H1 (cell line): Measurements from ENCODE around the gene GREB1.

Source experiments
- CHD1 ChIP-seq: IDR thresholded peaks from 2 replicates; pipeline ENCODE4 v1.6.1; 2012; ENCODE audit warnings: low read depth, low read length, improper control_type of control experiment
- CREB1 ChIP-seq: IDR thresholded peaks from 2 replicates; pipeline ENCODE4 v1.6.1; 2012; ENCODE audit warnings: inconsistent platforms
- CTCF ChIP-seq, 3 experiments: IDR thresholded peaks; 1 replicate in 2 of 3; 2 replicates in 1 of 3; pipeline versions ENCODE4 v1.5.1 to v1.6.1; 2011; ENCODE audit warnings: low read length in 3 of 3, mild to moderate bottlenecking in 3 of 3, inconsistent platforms in 2 of 3, low read depth in 1 of 3, moderate library complexity in 1 of 3; ENCODE audit not compliant: insufficient read depth in 1 of 3; ENCODE audit errors: control extremely low read depth in 1 of 3
- EZH2 ChIP-seq: fragments of 200-600 bp; sonication (generic); IDR thresholded peaks from 2 replicates; pipeline ENCODE4 v1.7.1; 2012; ENCODE audit warnings: low read depth, mild to moderate bottlenecking, moderate library complexity, low read length, inconsistent platforms; ENCODE audit not compliant: severe bottlenecking
- GABPA ChIP-seq: IDR thresholded peaks from 2 replicates; pipeline ENCODE4 v1.6.1; 2011; ENCODE audit warnings: mild to moderate bottlenecking, low read length, moderate library complexity, borderline replicate concordance; ENCODE audit not compliant: insufficient read depth
- RAD21 ChIP-seq, 2 experiments: IDR thresholded peaks in 1 of 2; conservative IDR thresholded peaks in 1 of 2; 2 replicates each; pipeline ENCODE4 v1.6.1; 2011; ENCODE audit warnings: low read depth in 2 of 2, low read length in 2 of 2, improper control_type of control experiment in 1 of 2, inconsistent platforms in 1 of 2, mild to moderate bottlenecking in 1 of 2, moderate library complexity in 1 of 2
- RFX5 ChIP-seq: IDR thresholded peaks from 2 replicates; pipeline ENCODE4 v1.6.1; 2011; ENCODE audit warnings: low read depth, low read length, improper control_type of control experiment, borderline replicate concordance
- RNF2 ChIP-seq: fragments of 200-900, 300-1000 bp; sonication (generic); IDR thresholded peaks from 2 replicates; pipeline ENCODE4 v1.7.1; 2016; ENCODE audit warnings: borderline replicate concordance, low read depth, mild to moderate bottlenecking, antibody characterized with exemption, low read length; ENCODE audit not compliant: poor library complexity, severe bottlenecking; ENCODE audit errors: missing control alignments
- USF2 ChIP-seq: IDR thresholded peaks from 2 replicates; pipeline ENCODE4 v1.6.1; 2011; ENCODE audit warnings: low read length, improper control_type of control experiment

DNA sequence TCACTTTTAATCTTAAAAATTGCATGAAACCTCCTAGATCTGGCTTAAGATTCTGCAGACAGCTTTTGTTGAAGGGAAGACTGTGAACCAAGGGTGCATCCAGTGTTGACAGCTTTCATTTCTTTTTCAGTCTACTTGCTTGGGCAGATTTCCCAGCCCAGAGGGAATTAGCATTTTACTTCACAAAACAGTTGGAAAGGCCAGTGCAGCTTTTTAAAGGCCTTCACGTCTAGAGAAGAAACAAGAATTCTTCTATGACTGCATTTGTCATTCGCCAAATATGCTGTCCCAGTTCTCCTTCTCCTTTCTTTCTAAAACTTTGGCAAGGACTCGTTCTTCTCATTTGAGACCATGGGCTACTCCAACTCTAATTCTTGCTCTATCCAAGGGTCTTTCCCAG, 118.7 kb downstream of the GREB1 start:
- TF ChIP-seq CTCF (IDR thresholded peaks at IDR 0.05; ENCODE audit: control extremely low read depth in 1 of 3, insufficient read depth in 1 of 3, low read depth in 1 of 3, low read length in 3 of 3) (no peak), RAD21 (IDR thresholded peaks at IDR 0.05 in 1 of 2, conservative IDR thresholded peaks at IDR 0.05 in 1 of 2; ENCODE audit: low read depth in 2 of 2, low read length in 2 of 2) (no peak), CHD1 (no peak), CREB1 (no peak), RNF2 (no peak), GABPA (no peak), USF2 (no peak), RFX5 (no peak), EZH2 (no peak)
